Choroid plexus epithelial cell (primary cell): ENCODE measurements around the gene IQCC.

Experiments used
- DNase-seq: peaks from one replicate; pipeline ENCODE4 v3.0.0-alpha.2; 2010; ENCODE audit warnings: low read depth
- H3K4me3 ChIP-seq: 2 replicates; pipeline ENCODE4 v1.5.1; 2011; ENCODE audit warnings: low read depth, mild to moderate bottlenecking, control low read depth, low read length, moderate library complexity
- TF ChIP-seq, protein P1 (sequence below): conservative IDR thresholded peaks from 2 replicates; pipeline ENCODE4 v1.5.1; 2011; ENCODE audit warnings: low read depth, mild to moderate bottlenecking, control low read depth, inconsistent platforms, low read length, moderate library complexity

Gene IQCC

DNA sequence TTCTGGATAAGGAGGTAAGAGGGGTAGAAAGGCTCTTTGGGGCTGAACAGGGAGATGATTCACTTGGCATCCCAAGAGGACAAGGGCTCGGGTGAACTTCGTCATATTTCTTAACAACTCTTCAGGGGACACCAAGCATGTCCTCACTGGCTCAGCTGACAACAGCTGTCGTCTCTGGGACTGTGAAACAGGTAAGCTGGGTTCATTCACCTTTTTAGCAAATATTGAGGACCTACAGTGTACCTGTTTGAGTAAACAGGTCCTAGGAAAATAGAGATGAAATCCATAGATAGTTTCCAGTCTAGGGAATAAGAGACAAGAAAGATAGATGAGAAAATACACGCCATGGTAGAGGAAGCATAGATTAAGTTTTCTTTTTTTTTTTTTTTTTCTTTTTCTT lies 18.8 kb downstream of the IQCC start:
- TF ChIP-seq, protein P1, sequence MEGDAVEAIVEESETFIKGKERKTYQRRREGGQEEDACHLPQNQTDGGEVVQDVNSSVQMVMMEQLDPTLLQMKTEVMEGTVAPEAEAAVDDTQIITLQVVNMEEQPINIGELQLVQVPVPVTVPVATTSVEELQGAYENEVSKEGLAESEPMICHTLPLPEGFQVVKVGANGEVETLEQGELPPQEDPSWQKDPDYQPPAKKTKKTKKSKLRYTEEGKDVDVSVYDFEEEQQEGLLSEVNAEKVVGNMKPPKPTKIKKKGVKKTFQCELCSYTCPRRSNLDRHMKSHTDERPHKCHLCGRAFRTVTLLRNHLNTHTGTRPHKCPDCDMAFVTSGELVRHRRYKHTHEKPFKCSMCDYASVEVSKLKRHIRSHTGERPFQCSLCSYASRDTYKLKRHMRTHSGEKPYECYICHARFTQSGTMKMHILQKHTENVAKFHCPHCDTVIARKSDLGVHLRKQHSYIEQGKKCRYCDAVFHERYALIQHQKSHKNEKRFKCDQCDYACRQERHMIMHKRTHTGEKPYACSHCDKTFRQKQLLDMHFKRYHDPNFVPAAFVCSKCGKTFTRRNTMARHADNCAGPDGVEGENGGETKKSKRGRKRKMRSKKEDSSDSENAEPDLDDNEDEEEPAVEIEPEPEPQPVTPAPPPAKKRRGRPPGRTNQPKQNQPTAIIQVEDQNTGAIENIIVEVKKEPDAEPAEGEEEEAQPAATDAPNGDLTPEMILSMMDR, result no peak
- DNase-seq, result no peak
- no peak overlapping the region for H3K4me3 ChIP-seq

DNA sequence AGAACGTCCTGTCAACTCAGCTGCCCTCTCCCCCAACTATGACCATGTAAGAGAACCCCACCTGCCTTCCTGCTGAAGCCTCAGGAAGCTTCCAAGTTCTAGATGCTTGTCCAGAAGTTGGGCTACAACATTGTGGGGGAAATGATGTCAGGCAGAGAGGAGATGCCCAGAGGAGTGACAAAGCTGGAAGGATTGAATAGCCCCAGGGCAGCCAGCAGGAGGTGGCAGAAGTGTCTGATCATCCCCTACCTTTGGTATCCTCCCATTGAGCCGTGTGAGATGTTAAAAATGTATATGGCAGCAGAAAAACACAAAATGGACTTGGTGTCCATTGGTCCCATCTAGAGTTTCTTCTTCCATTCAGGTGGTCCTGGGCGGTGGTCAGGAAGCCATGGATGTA lies 23.3 kb downstream of the IQCC start:
- no peak overlapping the region for H3K4me3 ChIP-seq
- DNase-seq, result no peak
- TF ChIP-seq, protein P1, result no peak

DNA sequence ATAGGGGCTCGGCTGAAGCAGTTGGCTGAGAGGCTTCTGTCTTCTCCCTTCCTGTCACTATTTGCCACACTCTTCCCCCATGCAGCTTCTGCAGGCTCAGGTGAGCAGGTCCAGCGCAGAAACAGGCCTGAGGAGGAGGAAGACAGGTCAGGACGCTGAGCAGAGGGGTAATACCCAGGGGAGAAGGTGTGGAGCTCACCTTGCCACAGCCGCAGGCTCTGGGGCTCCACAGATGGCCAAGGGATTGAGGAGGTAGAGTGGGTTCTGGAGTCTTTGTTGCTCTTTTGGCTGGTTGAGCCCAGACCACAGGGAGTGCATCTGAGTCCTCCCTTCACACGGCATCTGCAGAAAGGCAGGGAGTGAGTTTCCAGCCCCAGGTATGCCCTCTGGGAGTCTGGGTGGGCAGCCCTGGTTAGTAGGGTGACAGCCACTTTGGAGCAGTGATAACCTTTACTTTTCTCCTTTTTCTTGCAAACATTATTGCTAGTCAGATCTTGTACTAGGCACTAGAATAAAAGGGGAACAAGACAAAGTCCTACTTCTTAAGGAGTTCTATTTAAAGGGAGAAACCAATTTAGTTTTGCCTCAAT lies 26.5 kb downstream of the IQCC start:
- TF ChIP-seq, protein P1, result no peak
- DNase-seq, result no peak
- H3K4me3 ChIP-seq, result no peak overlapping the region

DNA sequence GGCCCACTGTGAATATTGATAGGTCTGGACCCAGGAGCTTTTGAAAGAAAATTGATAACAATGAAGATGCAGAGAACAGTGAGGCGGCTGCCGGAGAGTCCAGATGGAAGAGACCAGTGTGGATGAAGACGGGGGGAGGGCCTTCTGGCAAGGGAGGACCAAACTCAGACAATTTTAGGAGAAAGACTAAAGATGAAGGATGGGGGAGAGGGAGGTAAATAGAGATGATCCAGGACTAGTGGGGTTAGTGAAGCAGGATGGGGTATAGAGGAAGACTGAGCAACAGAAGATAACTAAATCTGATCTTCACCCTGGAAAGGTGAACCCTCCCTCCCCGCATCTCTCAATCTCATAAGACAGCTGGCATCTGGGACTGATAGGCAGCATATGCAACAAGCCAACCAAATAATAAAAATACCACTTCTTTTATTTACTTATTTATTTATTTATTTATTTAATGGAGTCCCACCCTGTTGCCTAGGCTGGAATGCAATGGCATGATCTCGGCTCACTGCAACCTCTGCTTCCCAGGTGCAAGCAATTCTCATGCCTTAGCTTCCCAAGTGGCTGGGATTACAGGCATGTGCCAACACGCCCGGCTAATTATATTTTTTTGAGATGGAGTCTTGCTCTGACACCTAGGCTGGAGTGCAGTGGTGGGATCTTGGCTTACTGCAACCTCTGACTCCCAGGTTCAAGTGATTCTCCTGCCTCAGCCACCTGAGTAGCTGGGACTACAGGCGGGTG lies 27.3 kb downstream of the IQCC start:
- DNase-seq, result no peak
- no peak overlapping the region for H3K4me3 ChIP-seq
- TF ChIP-seq, protein P1, result no peak

DNA sequence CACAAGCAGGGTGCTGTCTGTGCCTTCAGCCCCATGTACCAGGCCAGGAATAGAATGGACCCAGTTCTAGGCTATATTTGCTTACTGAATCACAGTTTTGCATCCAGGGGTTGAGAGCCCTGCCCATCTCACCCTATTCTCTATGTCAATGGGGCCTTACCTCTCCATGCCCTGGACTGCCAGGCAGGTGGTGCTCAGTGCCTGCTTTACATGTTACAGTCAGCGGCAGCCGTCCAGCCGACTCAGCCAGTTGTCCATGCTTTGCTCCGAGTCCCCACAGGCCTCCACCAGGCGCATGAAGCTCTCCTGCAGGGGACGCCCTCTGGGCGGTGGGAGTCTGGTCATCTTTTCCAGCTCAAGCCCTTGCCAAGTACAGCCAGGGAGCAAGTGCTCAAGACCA lies 29.3 kb downstream of the IQCC start:
- no peak for DNase-seq
- TF ChIP-seq, protein P1, result no peak
- H3K4me3 ChIP-seq, result no peak overlapping the region

DNA sequence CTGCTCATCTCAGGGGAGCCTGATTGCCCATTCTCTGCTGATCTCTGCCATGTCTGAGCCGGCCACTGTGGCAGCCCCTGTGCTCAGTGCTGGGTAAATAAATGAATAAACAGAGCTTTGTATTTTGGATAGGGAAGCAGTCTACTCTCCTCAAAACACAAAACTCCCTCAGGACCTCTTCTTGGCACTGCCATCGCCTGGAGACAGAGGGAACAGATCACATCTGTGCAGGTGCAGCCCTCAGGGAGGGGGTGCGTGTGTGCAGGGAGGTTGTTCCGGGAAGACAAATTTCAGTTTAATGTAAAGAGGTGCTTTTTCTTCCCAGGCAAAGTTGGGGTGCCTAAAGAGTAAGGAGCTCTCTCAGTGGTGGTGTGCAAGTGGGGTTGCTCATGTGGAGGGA lies 33.9 kb downstream of the IQCC start:
- DNase-seq, result no peak
- TF ChIP-seq, protein P1, result no peak

DNA sequence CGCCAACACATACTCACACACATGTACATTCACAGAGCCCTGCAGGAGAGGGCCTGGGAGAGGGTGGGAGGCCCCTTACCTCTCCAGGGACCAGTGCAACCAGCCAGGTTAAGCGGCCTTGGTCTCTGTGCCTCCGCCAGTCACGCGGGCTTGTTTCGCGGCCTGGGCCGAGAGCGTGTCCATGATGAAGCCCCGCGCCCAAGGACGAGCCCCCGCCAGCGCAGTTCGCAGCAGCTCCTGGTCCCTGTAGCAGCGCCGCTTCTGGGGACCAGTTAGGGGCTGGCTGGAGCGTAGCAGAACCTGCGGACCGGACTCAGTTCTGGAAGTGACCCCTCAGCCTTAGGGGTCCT lies 34.3 kb downstream of the IQCC start:
- TF ChIP-seq, protein P1, result no peak
- H3K4me3 ChIP-seq, result peak overlapping the region; percentile 59
- no peak for DNase-seq

More for the DNA sequence above, 33.9 kb downstream of the IQCC start:
- no peak overlapping the region for H3K4me3 ChIP-seq
